HG03521 (cell line): Measurements from ENCODE around the gene ACOXL.
"Not testable (repeated sequence)": the region's sequence is repeated elsewhere in the genome, so short reads cannot be mapped to it uniquely, and the experiment has no call there.

Experiments
- ATAC-seq: cut with Tn5 transposase; IDR thresholded peaks from one replicate; pipeline ENCODE4 v1.9.1; 2021; ENCODE audit warnings: mild to moderate bottlenecking, moderate library complexity; ENCODE audit not compliant: unreplicated experiment

The ACOXL gene

GRCh38 chr2:110732422-110733413 lies at the start of gene ACOXL:
TSS of gene ACOXL (plus strand) at chr2:110732573. CDS start at chr2:110768390, 35,817 bp downstream.
- ATAC-seq: no peak

GRCh38 chr2:110682872-110683271 lies 49.5 kb upstream of the ACOXL start:
- no peak for ATAC-seq

- ATAC-seq: not testable (repeated sequence)
Observed at GRCh38 chr2:110687775-110688484, 44.4 kb upstream of the ACOXL start.

GRCh38 chr2:110688594-110689091 lies 43.7 kb upstream of the ACOXL start:
- no peak for ATAC-seq

- no peak for ATAC-seq
Observed at GRCh38 chr2:110690083-110690965, 42.0 kb upstream of the ACOXL start.

GRCh38 chr2:110691612-110692258 lies 40.6 kb upstream of the ACOXL start:
- no peak for ATAC-seq

- not testable (repeated sequence) for ATAC-seq
Observed at GRCh38 chr2:110695146-110695898, 37.1 kb upstream of the ACOXL start.

GRCh38 chr2:110698253-110698652 lies 34.1 kb upstream of the ACOXL start:
- not testable (repeated sequence) for ATAC-seq

GRCh38 chr2:110702514-110703380 lies 29.6 kb upstream of the ACOXL start:
- ATAC-seq: no peak

- ATAC-seq: no peak
Observed at GRCh38 chr2:110707386-110707965, 24.9 kb upstream of the ACOXL start.

GRCh38 chr2:110708455-110708854 lies 23.9 kb upstream of the ACOXL start:
- no peak for ATAC-seq

GRCh38 chr2:110712737-110713136 lies 19.6 kb upstream of the ACOXL start:
- ATAC-seq: no peak

GRCh38 chr2:110713513-110714362 lies 18.6 kb upstream of the ACOXL start:
- ATAC-seq: no peak

- no peak for ATAC-seq
Observed at GRCh38 chr2:110714452-110715224, 17.7 kb upstream of the ACOXL start.

- no peak for ATAC-seq
Observed at GRCh38 chr2:110716959-110717645, 15.3 kb upstream of the ACOXL start.

GRCh38 chr2:110717734-110718133 lies 14.6 kb upstream of the ACOXL start:
- ATAC-seq: no peak
